Activated B cell treated with CpG ODN at 0.5 μM for 24 hours (primary cell): Measurements from ENCODE around the gene BAMBI. TPM values are rescaled to one million over a fixed set of nuclear protein-coding genes. Genes with fewer than 3 reads are reported as not detected.
A peak's percentile ranks its signal among the peaks of the same experiment; 100 is the strongest.

Experiments used
- ATAC-seq: fragments of 200-7000 bp; cut with Tn5 transposase; one replicate; pipeline ENCODE4 v1.10.0; 2021; ENCODE audit warnings: low read depth, mild to moderate bottlenecking, moderate library complexity
- CTCF ChIA-PET: fragments of 350-600 bp; sonication (Branson Sonifier 250); formaldehyde crosslinking; loops from one replicate; lab custom pipeline; 2021; ENCODE audit warnings: antibody characterized with exemption; lab: Charles Lee
- POLR2A ChIA-PET: fragments of 350-600 bp; sonication (Branson Sonifier 250); formaldehyde crosslinking; loops from one replicate; lab custom pipeline; 2021; ENCODE audit warnings: antibody characterized with exemption; lab: Charles Lee
- DNase-seq: peaks from one replicate; pipeline ENCODE4 v3.0.0; 2022
- H3K27ac Mint-ChIP-seq: one replicate; pipeline ENCODE4 v1.8.0; 2020; ENCODE audit warnings: mixed read lengths
- H3K27me3 Mint-ChIP-seq: one replicate; pipeline ENCODE4 v1.8.0; 2021; ENCODE audit warnings: mixed read lengths
- H3K36me3 Mint-ChIP-seq: one replicate; pipeline ENCODE4 v1.8.0; 2021; ENCODE audit warnings: low read depth, mixed read lengths
- H3K4me1 Mint-ChIP-seq: one replicate; pipeline ENCODE4 v1.8.0; 2021; ENCODE audit warnings: mixed read lengths
- H3K4me3 Mint-ChIP-seq: one replicate; pipeline ENCODE4 v1.8.0; 2020; ENCODE audit warnings: mild to moderate bottlenecking, mixed read lengths
- H3K9me3 Mint-ChIP-seq: one replicate; pipeline ENCODE4 v1.8.0; 2020; ENCODE audit warnings: mixed read lengths
- CTCF ChIP-seq: fragments of 200-600 bp; IDR thresholded peaks from one replicate; pipeline ENCODE4 v1.8.0; 2022; ENCODE audit warnings: antibody characterized with exemption, mild to moderate bottlenecking
- intact Hi-C: fragments of 100-400 bp; cut with micrococcal nuclease; formaldehyde crosslinking; loops from one replicate; pipeline ENCODE4 v1.15.1; 2024
- total RNA-seq: library from RNA; stranded (reverse); gene quantifications from 2 replicates; pipeline ENCODE4 v1.2.3, GENCODE V29; 2022

BAMBI gene
- total RNA-seq, 1 donor from 2014 or later: 0.16 TPM

- no peak for TF ChIP-seq CTCF
- ChIA-PET CTCF (interaction anchor here (1.0 kb wide), 1 partner anchor 11 kb away, joined by 6 read pairs; no protein-coding TSS in a partner anchor), POLR2A (no interaction called here)
- Mint-ChIP-seq H3K4me1 (peaks cover 23% of the 10 kb centered on the region), H3K36me3 (peaks cover 2% of the 10 kb centered on the region), H3K27ac (no peak overlapping the region), H3K27me3 (peaks cover 46% of the 10 kb centered on the region), H3K9me3 (no peaks in the 10 kb centered on the region), H3K4me3 (no peak overlapping the region)
- intact Hi-C loops: loop anchor here (5.0 kb wide), 5 partner anchors 203 to 932 kb away; no protein-coding TSS in a partner anchor
- no peak for DNase-seq
- ATAC-seq: no peak
Measured at GRCh38 chr10:28674782-28675181, 2.5 kb upstream of the BAMBI start.

GRCh38 chr10:28676326-28676967 lies 874 bp upstream of the BAMBI start:
- Mint-ChIP-seq H3K27me3 (peaks cover 49% of the 10 kb centered on the region), H3K36me3 (peaks cover 2% of the 10 kb centered on the region), H3K4me3 (peak overlapping the region; percentile 80), H3K27ac (no peak overlapping the region), H3K4me1 (peaks cover 30% of the 10 kb centered on the region), H3K9me3 (no peaks in the 10 kb centered on the region)
- ATAC-seq (peak; percentile 1), DNase-seq (no peak)
- intact Hi-C loops: loop anchor here (1.0 to 5.0 kb wide), 7 partner anchors 12 to 934 kb away; partner anchors contain the start of gene WAC
- POLR2A ChIA-PET: no interaction called here
- CTCF ChIA-PET: no interaction called here
- no peak for TF ChIP-seq CTCF

GRCh38 chr10:28677888-28678686 lies 766 bp downstream of the BAMBI start:
- Mint-ChIP-seq H3K36me3 (peaks cover 2% of the 10 kb centered on the region), H3K27ac (no peak overlapping the region), H3K27me3 (peaks cover 52% of the 10 kb centered on the region), H3K9me3 (no peaks in the 10 kb centered on the region), H3K4me1 (peaks cover 30% of the 10 kb centered on the region), H3K4me3 (peak overlapping the region; percentile 70)
- DNase-seq (no peak), ATAC-seq (no peak)
- POLR2A ChIA-PET: interaction anchor here (0.6 kb wide), 1 partner anchor 146 kb away, joined by 4 read pairs; no protein-coding TSS in a partner anchor
- no peak for TF ChIP-seq CTCF
- intact Hi-C loops: loop anchor here (1.0 to 5.0 kb wide), 8 partner anchors 110 to 1173 kb away; partner anchors contain the start of genes RAB18 and WAC
- CTCF ChIA-PET: interaction anchor here (1.0 kb wide), 1 partner anchor 14 kb away, joined by 3 read pairs; no protein-coding TSS in a partner anchor

- ChIA-PET POLR2A (interaction anchor here (0.6 to 0.7 kb wide), 2 partner anchors 274 to 1525 kb away, joined by 4 to 9 read pairs; partner anchors contain the start of gene YME1L1), CTCF (interaction anchor here (0.8 to 1.0 kb wide), 2 partner anchors 12 to 15 kb away, joined by 3 to 4 read pairs; no protein-coding TSS in a partner anchor)
- H3K4me3 Mint-ChIP-seq: peak overlapping the region; percentile 70
- intact Hi-C loops: loop anchor here (2.0 to 5.0 kb wide), 6 partner anchors 198 to 1174 kb away; partner anchors contain the start of gene RAB18
- H3K27ac Mint-ChIP-seq: no peak overlapping the region
- peaks cover 49% of the 10 kb centered on the region for H3K27me3 Mint-ChIP-seq
- no peak for DNase-seq
- TF ChIP-seq CTCF: no peak
- ATAC-seq: no peak
- peaks cover 30% of the 10 kb centered on the region for H3K4me1 Mint-ChIP-seq
- peaks cover 2% of the 10 kb centered on the region for H3K36me3 Mint-ChIP-seq
- H3K9me3 Mint-ChIP-seq: no peaks in the 10 kb centered on the region
Measured at GRCh38 chr10:28678687-28679457, 1.6 kb downstream of the BAMBI start.
